D721Med (cell line): ENCODE data around the gene SMPDL3A.

ENCODE experiments used
- DNase-seq: peaks from one replicate; pipeline ENCODE4 v3.0.0; 2011; ENCODE audit warnings: low spot score; ENCODE audit not compliant: insufficient read length
- FAIRE-seq: peaks from 2 replicates; lab custom pipeline; 2011; peaks lifted over from hg19 to GRCh38; lab: Jason Lieb, UNC
- TF ChIP-seq, protein P1 (sequence below): IDR thresholded peaks from 2 replicates; pipeline ENCODE4 v1.5.1; 2012; ENCODE audit warnings: mild to moderate bottlenecking, control low read depth; ENCODE audit not compliant: insufficient read depth; ENCODE audit errors: missing control alignments

The SMPDL3A gene

DNA sequence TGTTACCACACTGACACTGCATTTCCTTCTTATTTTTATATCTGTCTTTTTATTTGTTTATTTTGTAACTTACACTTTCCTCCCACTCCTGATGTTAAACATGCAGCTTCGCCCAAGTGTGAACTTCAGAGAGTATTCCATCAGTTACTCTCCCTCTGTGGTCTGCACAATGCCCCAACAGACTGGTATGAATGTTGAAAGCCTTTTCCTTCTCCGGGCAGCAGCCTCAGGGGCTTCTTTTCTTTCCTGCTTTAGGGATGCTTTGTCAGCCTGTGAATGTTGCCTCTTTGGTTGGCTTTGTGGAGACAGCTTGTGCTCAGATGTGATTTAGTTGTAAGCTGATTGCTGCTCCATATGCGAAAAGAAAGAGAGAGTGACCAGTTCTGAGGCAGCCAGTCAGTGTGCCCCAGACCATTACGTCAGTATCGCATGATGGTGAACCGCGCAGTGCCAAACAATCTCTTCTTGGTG, 44.0 kb downstream of the SMPDL3A start:
- peak; percentile 97 for FAIRE-seq
- peak; percentile 26 for DNase-seq

DNA sequence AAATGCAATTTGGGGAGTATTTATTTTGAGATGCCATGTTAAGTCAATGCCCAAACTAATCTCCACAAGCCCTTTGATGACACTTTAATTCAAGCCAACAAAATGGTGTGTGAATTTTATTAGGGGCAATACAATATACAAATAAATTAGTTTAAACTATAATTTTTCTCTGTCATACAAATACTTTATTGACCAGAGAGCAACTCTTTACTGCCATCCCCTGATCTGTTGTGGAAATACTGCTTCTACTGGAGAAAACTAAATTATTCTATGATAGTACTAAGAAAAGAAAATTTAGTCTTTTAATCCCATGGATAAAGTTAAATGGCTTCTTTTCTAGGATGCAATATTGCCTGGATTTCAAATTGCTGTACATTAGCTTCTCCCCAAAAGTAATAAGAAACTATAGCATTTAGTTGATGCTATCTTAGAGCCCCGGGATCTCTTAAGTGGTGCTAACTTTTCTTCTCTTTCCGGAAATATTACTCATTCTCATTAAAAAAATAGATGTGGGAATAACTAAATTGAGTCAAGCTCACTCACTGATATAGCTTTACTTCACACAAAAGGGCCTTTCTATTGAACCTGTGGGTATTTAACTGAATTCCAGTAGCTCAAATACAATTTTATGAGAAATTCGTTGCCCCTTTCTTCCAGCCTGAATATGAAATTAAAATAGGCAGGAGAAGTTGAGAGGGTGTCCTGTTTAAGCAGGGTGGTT, 49.2 kb downstream of the SMPDL3A start:
- DNase-seq (no peak), FAIRE-seq (no peak)
- TF ChIP-seq, protein P1, sequence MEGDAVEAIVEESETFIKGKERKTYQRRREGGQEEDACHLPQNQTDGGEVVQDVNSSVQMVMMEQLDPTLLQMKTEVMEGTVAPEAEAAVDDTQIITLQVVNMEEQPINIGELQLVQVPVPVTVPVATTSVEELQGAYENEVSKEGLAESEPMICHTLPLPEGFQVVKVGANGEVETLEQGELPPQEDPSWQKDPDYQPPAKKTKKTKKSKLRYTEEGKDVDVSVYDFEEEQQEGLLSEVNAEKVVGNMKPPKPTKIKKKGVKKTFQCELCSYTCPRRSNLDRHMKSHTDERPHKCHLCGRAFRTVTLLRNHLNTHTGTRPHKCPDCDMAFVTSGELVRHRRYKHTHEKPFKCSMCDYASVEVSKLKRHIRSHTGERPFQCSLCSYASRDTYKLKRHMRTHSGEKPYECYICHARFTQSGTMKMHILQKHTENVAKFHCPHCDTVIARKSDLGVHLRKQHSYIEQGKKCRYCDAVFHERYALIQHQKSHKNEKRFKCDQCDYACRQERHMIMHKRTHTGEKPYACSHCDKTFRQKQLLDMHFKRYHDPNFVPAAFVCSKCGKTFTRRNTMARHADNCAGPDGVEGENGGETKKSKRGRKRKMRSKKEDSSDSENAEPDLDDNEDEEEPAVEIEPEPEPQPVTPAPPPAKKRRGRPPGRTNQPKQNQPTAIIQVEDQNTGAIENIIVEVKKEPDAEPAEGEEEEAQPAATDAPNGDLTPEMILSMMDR, result peak; percentile 58

More for the DNA sequence above, 44.0 kb downstream of the SMPDL3A start:
- TF ChIP-seq, protein P1, result no peak

DNA sequence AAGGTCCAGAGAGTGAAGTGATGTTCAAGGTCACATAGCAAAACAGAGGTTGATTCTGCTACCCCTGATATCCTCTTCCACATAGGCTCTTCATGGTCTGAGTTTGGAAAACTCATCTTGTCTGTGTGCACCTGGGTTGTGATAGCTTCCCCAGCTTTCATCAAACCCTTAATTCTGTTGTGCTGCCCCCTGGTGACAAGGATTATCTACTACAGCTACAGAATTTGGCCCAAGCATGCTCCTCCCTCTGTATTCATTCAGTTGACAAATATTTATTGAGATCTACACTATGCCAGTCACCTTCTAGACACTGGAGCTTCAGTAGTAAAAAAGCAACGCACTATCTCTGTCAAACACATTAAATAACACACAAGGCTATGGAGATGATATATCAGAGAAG, 50.4 kb downstream of the SMPDL3A start:
- TF ChIP-seq, protein P1, result peak; percentile 79
- FAIRE-seq (no peak), DNase-seq (peak; percentile 49)

DNA sequence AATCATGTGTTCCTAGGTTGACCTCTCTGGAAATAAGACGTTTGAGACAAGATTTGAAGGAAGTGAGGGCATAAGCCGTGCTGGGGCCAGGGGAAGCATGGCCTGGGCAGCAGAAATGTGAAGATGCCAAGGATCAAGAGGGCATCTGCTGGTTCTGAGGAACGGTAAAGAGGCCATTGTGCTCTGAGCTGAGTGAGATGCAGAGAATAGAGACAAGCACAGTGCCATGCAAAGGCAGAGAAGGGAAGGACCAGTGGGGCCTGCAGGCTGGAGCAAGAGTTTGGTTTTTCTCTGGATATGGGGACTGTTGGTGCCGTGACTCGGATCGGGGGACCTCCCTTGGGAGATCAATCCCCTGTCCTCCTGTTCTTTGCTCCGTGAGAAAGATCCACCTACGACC, 50.8 kb downstream of the SMPDL3A start:
- TF ChIP-seq, protein P1, result no peak
- DNase-seq (no peak), FAIRE-seq (no peak)

DNA sequence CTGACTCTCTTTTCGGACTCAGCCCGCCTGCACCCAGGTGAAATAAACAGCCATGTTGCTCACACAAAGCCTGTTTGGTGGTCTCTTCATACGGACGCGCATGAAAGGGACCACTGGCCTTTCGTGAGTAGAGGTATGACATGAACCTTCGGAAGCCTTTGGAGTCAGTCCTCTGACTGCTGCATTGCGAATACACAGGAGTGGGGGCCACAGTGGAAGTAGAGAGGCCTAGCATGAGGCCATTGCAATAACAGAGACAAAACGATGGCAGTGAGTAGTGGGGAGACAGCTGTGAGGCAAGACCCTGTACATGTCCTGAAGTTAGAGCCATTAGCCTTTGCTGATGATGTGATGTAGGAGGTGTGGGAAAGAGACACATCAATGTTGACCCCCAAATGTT, 56.4 kb downstream of the SMPDL3A start:
- FAIRE-seq (no peak), DNase-seq (no peak)
- TF ChIP-seq, protein P1, result no peak

DNA sequence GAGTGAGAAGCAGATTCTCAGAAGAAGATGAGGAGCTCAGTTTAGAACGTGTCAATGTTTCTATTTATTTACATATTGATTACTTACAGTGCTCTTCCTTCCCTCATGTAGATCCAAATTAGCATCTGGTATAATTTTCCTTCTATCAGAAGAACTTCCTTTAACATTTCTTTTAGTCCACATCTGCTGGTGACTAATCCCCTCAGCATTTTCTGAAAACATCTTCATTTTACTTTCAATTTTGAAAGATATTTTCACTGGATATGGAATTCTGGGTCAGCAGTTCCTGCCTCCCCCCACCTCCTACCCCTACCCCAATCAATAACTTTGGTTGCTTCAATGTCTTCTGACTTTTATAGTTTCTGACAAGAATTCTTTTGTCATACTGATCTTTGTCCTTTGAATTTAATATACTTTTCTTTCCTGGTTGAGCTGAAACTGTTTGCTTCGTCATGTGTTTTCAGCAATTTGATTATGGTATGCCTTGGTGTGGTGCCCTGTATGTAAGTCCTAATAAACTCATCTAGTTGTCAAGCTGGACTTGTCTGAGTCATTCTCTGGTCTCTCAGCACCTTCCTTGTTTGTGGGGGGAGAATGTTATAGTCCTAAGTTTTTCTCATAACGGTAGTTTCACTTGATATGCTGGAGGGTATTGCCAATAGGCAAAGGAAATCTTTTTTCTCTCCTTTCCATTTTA, 57.0 kb downstream of the SMPDL3A start:
- TF ChIP-seq, protein P1, result no peak
- DNase-seq (no peak), FAIRE-seq (no peak)
